Dedifferentiated amniotic fluid mesenchymal stem cell (primary cell): ENCODE data around the gene INSRR.

ENCODE experiments used
- DNase-seq: peaks from one replicate; pipeline ENCODE4 v3.0.0-alpha.2; 2016; ENCODE audit errors: extremely low spot score

INSRR gene

GRCh38 chr1:156826630-156827029 lies 32.3 kb downstream of the INSRR start:
- DNase-seq = peak; percentile 25

DNA sequence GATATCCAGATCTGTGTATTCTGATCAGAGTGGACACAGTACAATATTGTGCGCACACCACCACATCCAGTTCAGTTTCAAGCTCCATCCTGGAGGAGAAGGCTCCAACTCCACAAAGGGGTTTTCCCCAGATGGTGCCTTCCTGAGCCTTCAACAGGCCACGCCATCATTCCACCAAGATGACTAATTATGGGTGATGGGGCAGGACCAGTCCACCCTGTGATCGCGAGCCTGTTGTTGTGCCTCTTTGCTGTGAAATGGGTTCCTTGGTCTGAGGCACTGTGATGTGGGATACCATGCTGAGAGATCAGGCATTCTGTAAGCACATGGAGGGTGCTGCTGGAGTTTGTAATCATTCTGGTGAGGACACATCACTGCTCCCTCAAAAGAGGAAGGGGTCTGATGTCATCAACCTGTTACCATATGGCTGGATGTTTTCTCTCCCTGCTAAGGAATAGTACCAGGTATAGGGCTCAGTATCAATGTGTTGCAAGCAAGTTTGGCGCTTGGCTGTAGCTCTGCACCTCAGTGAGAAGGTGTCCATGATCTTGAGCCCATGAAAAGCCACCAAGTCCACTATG lies 35.6 kb downstream of the INSRR start:
- no peak for DNase-seq

DNA sequence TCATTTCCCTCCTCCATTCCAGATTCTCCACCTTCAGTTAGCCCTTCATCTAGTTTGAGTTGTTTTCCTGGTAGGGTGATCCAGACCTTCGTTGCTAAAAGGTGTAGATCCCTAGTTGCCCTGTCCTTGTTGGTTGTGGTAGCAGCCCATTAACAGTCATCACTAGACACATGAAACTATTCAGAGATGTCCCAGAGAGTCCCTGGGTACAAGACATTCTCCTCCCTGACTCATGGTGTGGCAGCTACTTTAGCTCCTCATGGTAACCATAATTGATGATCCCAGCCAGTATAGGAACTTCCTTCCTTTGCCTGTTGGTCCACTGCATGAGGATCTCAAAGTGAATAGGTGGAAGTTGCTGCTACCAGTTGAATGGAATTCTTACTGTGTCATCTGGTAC lies 36.2 kb downstream of the INSRR start:
- DNase-seq = no peak

GRCh38 chr1:156821801-156822200 lies 37.1 kb downstream of the INSRR start:
- DNase-seq = no peak

DNA sequence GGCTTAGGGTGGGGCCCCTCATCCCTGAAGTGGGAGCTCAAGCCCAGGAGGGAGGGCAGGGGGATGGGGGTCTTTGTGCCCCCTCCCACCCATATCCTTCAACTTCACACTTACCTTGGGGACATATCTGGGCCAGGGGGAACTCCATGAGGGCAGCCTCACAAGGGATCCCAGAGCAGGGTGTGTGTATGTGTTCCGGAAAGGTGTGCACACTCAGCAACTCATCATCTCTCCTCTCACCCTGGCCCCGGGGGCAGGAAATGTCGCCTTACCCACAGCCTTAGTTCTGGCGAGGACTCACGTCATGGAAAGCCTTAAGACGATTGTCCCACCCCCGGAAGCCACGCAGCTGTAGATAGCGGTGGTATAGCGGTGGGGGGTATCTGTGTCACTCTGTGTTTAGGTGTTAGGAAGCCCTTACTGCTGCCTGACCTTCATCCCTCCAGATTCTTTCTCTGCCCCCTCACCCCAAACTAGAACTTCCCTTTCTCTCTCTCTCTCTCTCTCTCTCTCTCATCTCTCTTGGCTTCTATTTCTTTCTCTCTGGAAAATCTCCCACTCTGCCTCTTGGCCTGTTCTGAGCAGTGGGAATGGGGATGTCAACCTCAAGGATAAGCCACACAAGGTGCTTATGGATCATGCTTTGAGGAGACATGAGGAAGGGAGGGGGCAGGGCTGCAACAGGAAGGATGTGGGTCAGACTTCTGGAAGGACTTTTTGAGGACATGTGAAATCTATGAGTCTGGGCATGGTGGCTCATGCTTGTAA lies 42.2 kb downstream of the INSRR start, which contains the start of gene SH2D2A:
Gene SH2D2A (minus strand): TSS at position 288 of the 768 bp plus-strand sequence. CDS start 140 bp downstream, at position 148.
- DNase-seq = no peak

- no peak for DNase-seq
Observed at GRCh38 chr1:156815961-156816422, 42.9 kb downstream of the INSRR start.

- peak; percentile 38 for DNase-seq
Observed at GRCh38 chr1:156815307-156815826, 43.5 kb downstream of the INSRR start.

- no peak for DNase-seq
Observed at GRCh38 chr1:156814571-156815260, 44.2 kb downstream of the INSRR start.

GRCh38 chr1:156813750-156814570 lies 45.0 kb downstream of the INSRR start:
- no peak for DNase-seq

GRCh38 chr1:156813298-156813697 lies 45.6 kb downstream of the INSRR start:
- DNase-seq = no peak

- DNase-seq = no peak
Observed at GRCh38 chr1:156812293-156812990, 46.5 kb downstream of the INSRR start.

GRCh38 chr1:156811168-156811567 lies 47.7 kb downstream of the INSRR start:
- DNase-seq = no peak

DNA sequence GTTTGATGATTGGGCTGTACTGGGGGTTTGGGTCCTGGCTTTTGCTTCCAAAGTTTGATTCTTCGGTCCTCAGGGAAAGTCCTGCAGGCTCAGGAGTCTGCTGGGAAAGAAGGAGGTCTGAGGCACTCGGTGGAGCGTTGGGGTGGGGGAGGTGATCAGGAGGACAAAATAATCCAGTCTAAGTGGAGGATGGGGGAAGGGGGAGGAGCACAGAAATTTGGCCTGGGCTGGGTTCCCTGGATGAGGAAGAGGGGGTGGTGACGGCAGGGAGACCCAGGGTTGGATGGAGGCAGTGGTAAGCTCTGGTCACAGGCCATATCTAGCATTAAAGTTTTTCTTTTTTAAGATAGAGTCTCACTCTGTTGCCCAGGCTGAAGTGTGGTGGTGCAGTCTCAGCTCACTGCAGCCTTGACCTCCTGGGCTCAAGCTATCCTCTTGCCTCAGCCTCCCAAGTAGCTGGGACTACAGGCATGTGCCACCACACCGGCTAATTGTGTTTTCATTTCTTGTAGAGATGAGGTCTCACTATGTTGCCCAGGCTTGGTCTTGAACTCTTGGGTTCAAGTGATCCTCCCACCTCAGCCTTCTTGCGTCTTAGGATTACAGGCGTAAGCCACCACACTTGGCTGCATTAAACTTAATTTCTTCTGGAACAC lies 49.1 kb downstream of the INSRR start:
- DNase-seq = no peak

DNA sequence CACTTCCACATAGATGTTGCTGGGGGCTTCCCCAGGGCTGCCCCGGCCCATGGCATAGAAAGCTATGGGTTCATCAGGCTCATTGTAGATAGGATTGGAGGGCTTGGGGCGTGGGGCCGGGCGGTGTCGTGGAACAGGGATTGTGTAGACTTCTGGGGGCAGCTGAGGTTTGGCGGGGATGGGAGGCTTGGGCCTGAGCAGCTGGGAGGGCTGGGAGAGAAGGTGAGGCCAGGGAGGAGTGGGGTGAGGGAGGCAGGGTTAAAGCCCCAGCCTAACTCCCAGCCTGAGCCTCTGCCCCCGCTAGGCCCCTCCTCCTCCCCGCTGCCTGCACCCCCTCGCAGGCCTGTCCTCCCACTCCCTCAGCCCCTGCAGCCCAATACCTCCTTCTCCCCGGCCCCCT lies 49.6 kb downstream of the INSRR start:
- no peak for DNase-seq

DNA sequence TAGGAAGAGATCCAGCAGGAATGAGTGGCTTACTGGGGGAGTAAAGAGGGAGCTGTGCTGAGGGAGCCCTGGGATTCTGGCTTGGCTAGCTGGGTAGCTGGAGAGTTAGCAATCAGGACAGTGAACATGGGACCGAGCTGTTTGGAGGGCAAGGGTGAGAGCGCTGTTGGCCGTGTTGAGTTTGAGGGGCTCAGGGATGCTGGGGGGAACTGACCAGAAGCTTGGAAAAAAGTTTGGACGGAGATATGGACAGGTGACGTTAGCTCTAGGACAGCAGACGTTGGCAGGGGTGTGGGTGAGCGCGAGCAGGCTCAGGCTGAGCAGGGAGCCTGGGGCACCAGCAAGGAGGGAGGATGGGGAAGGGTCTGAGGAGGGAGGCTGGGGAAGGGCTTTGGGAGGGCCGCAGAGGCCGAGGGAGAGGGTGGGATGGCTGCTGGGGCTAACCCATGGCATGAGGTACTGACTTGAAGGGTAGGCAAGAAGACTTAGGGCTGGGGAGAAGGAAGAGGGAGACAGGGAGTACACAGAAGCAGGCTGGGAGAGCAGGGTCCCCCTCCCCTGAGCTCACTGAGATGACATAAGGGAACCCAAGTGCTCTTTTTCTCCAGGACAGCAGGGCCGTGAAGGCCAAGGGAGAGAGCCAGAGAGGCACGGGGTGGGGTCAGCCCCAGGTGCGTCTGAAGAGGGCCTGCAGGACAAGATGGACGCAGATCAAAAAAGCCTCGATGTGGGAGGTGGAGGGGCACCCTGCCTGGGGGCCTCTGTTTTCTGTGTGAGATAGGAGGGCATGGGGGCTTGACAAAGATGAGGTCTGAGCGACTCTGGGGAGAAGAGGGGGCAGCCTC lies 50.5 kb downstream of the INSRR start:
- no peak for DNase-seq

DNA sequence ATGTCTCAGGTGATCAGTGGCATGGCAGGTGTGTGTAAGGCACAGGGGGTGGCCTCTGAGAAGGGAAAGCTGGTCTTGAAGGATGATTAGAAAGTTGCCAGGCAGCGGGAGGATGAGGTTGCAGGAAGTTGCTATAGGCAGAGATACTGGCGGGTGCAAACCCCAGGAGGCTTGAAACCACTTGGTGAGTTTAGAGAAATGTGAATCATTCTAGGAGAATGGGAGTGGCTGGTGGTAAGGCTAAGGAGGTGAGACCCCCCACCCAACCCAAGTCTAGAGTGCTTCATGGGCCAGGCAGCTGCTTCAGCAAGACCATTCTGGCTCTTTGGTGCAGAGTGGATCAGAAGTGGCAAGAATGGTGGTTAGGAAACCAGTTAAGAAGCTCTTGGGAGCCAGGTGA lies 51.3 kb downstream of the INSRR start:
- no peak for DNase-seq

DNA sequence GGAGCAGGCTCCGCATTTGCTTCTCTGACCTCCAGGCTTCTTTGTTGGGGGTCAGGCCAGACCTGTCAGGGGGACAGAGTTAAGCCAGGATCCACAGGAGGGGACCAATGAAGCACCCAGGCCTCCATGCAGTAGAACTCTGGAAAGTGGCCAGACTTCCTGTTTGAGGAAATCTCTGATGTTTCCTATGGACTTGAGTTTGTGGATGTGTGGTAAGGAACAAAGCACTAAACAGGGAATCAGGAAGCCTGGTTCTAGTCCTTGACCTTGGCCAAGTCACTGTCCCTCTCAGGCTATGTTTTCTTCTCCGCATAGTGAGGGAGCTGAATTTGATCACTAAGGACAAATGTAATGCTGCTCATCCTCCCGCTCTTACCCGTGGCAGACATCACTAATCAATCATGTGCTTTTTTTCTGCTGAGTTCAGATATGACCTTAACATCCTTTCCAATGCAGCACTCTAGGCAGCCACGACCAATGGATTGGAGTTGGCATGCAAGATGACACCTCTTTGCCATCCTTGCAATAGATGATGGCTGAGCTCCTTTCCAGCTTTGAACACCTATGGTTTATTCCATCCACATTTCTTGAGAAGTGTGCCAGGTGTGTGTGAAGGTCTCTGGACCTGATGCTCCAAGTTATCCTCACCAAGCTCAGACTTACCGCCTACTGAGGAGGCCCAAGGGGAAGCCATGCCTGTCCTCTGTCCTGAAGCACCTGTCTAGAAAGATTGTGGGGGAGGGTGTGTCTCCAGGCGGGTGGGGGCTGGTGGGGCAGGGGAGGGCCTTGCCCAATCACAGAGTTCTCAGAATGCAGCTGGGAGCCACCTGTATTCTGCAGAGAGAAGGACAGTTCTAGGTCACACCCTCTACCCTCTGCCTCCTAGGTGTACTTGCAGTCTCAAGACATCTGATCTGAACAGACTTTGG lies 52.1 kb downstream of the INSRR start:
- no peak for DNase-seq

- peak; percentile 70 for DNase-seq
Observed at GRCh38 chr1:156805766-156806511, 53.0 kb downstream of the INSRR start.
